A549 (cell line): ENCODE data around the gene DYRK1A.

Experiments used
- HOXA7 ChIP-seq: fragments of 250-450 bp; sonication (Bioruptor Pico); IDR thresholded peaks from 2 replicates; pipeline ENCODE4 v1.5.0; 2020; ENCODE audit warnings: mild to moderate bottlenecking, moderate library complexity
- RFX5 ChIP-seq: fragments of 450-650 bp; IDR thresholded peaks from 2 replicates; pipeline ENCODE4 v1.7.1; 2014; ENCODE audit warnings: antibody characterized with exemption, mild to moderate bottlenecking, moderate library complexity

- TF ChIP-seq HOXA7 (CRISPR knock-in tag) = no peak
- TF ChIP-seq RFX5 = no peak
Measured at GRCh38 chr21:37472581-37472980, 106.0 kb downstream of the DYRK1A start.
